Measurements from ENCODE around the gene STX7.

The STX7 gene

DNA sequence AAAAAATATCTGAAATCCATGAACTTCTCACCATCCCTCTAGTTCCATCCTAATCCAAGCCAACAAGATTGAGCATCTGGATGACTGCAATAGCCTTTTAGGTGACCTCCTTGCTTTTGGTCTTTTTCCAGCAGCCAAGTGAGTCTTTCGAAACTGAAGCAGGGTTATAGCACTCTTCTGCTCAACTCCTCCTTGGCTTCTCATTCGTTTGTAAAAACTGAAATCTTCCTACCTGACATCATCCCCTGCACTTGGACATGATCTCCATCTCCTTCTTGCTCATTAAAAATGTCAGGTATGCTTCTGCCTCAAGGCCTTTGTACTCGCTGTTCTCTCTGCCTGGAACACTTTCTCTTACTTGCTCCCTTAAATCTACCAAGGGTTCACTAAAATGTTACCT is 46.0 kb downstream of the STX7 start:
- no peaks in the 10 kb centered on the region for H3K27me3 ChIP-seq (ENCODE audit: control insufficient read depth, insufficient read depth, low read length)
- no peaks in the 10 kb centered on the region for H3K9me3 ChIP-seq (replicated peaks; ENCODE audit: low read length)
- H3K4me1 ChIP-seq (ENCODE audit: control insufficient read depth, insufficient read depth, low read length) = peaks cover 13% of the 10 kb centered on the region
- no peak overlapping the region for H3K4me2 ChIP-seq (ENCODE audit: low read length)
- H3K36me3 ChIP-seq (ENCODE audit: insufficient read depth, low read length) = peaks cover 60% of the 10 kb centered on the region
- no peak overlapping the region for H3K4me3 ChIP-seq (ENCODE audit: low read length)
- no peak overlapping the region for H3K9ac ChIP-seq (ENCODE audit: low read depth, low read length)

DNA sequence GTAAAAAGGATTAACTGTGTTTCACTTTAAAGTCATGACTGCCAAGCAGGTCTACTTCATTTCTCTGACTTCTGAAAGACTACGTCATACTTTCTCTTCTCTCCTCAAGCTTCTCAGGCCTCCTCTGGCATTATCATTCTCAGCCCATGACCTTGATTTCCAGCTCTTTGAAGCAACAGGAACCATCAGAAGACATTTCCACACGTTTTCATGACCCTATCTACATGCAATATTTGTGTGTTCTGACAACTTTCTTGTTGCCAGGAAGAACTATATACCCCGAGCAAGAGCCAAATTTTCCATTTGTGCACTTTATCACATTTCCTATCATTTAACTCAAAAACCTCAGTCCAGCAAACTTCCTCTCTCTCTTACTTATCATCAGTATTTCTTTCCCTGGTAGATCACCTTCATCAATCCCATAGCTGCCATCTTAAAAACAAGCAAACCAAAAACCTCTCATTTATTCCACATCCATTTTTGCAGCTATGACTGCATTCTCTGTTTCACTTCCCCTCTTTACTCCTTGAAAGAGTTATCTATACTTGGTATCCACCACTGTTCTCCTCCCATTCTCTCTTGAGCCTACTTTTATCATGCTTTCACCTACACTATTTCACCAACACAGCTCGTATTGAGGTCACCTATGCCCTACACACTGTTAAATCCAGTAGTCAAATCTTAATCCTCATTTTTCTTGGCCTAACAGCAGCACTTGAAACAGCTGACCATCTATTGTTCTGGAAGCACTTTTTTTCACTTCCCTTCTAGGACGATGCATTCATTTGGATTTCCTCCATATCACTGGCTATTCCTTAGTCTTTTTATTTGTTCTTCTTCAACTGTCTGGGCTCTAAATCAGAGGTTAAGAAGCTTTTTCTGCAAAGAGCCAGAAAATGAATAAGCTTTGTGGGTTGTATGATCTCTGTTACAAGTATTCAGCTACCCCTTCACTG is 47.1 kb downstream of the STX7 start:
- Histone ChIP-seq H3K36me3 (ENCODE audit: insufficient read depth, low read length) (peaks cover 54% of the 10 kb centered on the region), H3K9ac (ENCODE audit: low read depth, low read length) (no peak overlapping the region), H3K27me3 (ENCODE audit: control insufficient read depth, insufficient read depth, low read length) (no peaks in the 10 kb centered on the region), H3K9me3 (replicated peaks; ENCODE audit: low read length) (no peaks in the 10 kb centered on the region), H3K4me1 (ENCODE audit: control insufficient read depth, insufficient read depth, low read length) (peaks cover 13% of the 10 kb centered on the region), H3K4me3 (ENCODE audit: low read length) (no peak overlapping the region), H3K4me2 (ENCODE audit: low read length) (no peak overlapping the region)

DNA sequence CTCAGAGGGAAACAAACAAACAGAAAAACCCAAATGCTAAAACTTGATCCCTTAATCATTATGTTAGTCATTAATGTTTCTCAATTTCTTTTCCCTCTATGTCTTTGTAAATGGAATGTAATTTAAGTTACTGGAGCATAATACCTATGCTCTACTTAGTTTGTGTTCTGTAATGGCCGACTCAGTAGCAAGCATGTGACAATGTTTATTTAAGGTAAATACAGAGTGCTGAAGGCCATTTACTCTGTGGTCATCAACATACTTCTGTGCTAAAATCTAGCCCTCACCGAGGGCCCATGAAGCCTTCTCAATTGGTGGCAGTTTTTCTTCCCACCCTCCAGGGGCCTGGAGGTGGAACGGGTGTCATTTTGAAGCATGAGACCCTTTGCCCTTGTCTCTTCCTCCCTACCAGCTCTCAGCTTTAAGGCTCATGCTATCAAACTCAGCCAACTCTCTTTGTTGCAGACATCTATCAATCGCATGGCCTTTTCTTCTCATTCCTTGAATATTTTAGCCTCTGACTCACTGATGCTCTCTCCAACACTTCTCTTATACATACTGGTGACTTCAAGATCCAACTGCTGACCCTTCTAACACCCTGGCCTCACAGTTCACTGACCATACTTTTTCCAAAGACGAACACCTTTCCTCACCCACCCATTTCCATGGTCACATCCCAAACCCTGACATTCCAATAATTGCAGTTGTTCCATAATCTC is 48.2 kb downstream of the STX7 start:
- H3K36me3 ChIP-seq (ENCODE audit: insufficient read depth, low read length) = peaks cover 53% of the 10 kb centered on the region
- no peaks in the 10 kb centered on the region for H3K27me3 ChIP-seq (ENCODE audit: control insufficient read depth, insufficient read depth, low read length)
- H3K4me3 ChIP-seq (ENCODE audit: low read length) = no peak overlapping the region
- H3K9me3 ChIP-seq (replicated peaks; ENCODE audit: low read length) = no peaks in the 10 kb centered on the region
- H3K9ac ChIP-seq (ENCODE audit: low read depth, low read length) = no peak overlapping the region
- peak overlapping the region; percentile 16 for H3K4me2 ChIP-seq (ENCODE audit: low read length)
- H3K4me1 ChIP-seq (ENCODE audit: control insufficient read depth, insufficient read depth, low read length) = peaks cover 13% of the 10 kb centered on the region

DNA sequence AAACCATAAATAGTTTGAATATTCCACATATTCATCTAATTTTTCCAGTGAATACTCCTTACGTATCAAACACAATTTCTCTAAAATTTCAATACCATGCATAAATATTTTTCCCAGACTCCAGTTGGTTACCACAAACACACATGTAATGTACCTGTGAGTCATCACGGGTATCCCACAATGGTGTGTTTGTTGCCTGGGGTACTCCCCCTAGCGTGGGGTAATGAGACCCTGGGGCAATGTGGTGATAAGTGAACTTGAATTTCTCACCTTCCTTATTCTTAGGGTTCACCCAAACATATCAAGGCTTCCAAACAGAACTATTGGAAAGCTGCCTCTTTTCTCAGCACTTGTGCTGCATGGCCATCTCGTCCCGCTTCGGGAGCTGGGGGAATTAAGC is 51.0 kb downstream of the STX7 start:
- Histone ChIP-seq H3K4me1 (ENCODE audit: control insufficient read depth, insufficient read depth, low read length) (peaks cover 13% of the 10 kb centered on the region), H3K36me3 (ENCODE audit: insufficient read depth, low read length) (peaks cover 58% of the 10 kb centered on the region), H3K9me3 (replicated peaks; ENCODE audit: low read length) (no peaks in the 10 kb centered on the region), H3K4me3 (ENCODE audit: low read length) (no peak overlapping the region), H3K27me3 (ENCODE audit: control insufficient read depth, insufficient read depth, low read length) (no peaks in the 10 kb centered on the region), H3K4me2 (ENCODE audit: low read length) (no peak overlapping the region), H3K9ac (ENCODE audit: low read depth, low read length) (no peak overlapping the region)

DNA sequence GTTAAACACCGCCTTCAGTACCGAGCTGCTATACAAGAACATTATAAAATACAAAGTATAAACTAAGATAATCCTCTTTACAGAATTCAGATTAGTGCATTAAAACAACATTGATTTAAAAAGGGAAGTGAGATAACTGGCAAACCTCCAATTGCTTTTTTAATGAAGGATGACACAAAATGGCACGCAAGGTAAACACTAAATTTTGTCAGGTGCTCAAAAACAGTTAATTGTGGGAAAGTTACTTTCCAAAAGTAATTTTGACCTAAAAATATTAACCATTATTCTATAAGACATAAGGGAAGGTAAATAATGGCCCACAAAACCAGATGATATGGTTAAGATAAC is 53.3 kb downstream of the STX7 start:
- Histone ChIP-seq H3K9ac (ENCODE audit: low read depth, low read length) (no peak overlapping the region), H3K4me3 (ENCODE audit: low read length) (no peak overlapping the region), H3K4me2 (ENCODE audit: low read length) (no peak overlapping the region), H3K36me3 (ENCODE audit: insufficient read depth, low read length) (peaks cover 52% of the 10 kb centered on the region), H3K4me1 (ENCODE audit: control insufficient read depth, insufficient read depth, low read length) (peaks cover 4% of the 10 kb centered on the region), H3K9me3 (replicated peaks; ENCODE audit: low read length) (no peaks in the 10 kb centered on the region), H3K27me3 (ENCODE audit: control insufficient read depth, insufficient read depth, low read length) (no peaks in the 10 kb centered on the region)

DNA sequence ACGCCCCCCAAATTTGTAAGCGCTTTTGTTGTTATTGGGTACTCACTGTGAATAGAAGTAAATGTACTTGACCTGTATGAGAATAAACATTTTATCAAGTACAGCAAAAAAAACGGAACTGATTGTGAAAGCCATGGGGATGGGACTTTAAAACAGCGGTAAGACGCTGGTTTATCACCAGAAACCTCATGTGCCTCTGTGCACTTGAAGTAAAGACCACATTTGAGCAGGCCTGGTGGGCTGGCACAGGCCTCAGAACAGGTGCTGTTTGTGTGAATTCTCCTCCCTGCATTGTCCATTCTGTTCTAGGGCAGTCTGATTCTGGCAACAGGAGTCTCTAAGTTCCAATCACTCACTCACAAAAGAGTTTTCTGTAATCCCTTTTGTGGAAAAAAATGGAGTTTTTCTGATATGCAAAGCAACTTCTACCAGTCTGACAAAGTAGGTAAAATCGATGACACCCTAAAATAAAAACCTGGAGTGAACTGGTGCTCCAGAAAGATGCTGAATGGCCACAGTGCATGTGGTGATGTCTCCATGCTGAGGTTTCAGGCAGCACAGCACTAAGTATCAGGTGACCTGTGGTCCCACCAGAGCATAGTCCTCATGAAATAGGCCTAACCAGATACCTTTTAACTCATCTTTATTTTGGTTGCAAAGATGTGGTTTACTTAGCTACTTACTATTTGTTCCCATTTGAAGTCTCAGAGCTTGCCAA is 53.9 kb downstream of the STX7 start:
- Histone ChIP-seq H3K27me3 (ENCODE audit: control insufficient read depth, insufficient read depth, low read length) (no peaks in the 10 kb centered on the region), H3K4me1 (ENCODE audit: control insufficient read depth, insufficient read depth, low read length) (no peaks in the 10 kb centered on the region), H3K36me3 (ENCODE audit: insufficient read depth, low read length) (peaks cover 52% of the 10 kb centered on the region), H3K4me3 (ENCODE audit: low read length) (no peak overlapping the region), H3K9me3 (replicated peaks; ENCODE audit: low read length) (no peaks in the 10 kb centered on the region), H3K9ac (ENCODE audit: low read depth, low read length) (no peak overlapping the region), H3K4me2 (ENCODE audit: low read length) (no peak overlapping the region)

DNA sequence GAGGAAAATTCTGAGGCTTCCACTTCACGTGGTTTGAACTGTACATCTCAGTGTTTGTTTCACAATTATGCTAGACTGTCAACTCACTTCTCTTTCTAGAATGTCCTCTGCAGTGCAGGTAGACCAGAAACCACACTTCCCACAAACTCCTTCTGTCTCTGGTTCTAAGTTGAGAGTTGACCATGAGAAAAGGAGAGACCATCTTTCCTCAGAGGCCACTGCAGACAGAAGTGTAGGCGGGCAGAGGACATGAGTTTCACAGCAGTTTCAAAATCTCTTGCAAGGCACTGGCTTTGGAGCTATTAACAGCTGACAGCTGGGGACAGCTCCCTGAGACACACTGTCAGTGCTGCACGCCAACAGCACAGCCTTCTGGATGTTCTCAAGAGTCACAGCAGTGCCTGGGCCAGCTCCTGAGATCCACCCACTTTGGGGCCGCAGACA is 56.2 kb downstream of the STX7 start:
- peaks cover 33% of the 10 kb centered on the region for H3K36me3 ChIP-seq (ENCODE audit: insufficient read depth, low read length)

DNA sequence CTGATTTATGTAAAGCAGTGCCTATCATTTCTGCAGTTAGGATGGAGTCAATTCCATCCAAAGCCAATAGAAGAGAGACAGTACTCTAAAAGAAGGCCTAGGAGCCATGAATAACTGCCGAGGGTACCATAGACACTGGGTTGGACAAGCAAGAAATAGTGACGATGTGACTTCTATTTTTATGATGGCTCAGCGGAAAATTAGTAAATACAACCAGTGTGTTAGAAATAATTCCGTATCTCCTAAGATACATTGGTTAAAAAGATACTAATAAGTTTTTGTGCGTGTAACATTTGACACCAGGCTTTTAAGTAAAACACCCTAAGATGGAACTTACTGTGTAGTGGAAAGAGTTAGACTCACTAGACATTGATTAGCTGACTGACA is 66.1 kb downstream of the STX7 start:
- Histone ChIP-seq H3K9ac (ENCODE audit: low read depth, low read length) (no peak overlapping the region), H3K27me3 (ENCODE audit: control insufficient read depth, insufficient read depth, low read length) (no peaks in the 10 kb centered on the region), H3K4me3 (ENCODE audit: low read length) (no peak overlapping the region), H3K36me3 (ENCODE audit: insufficient read depth, low read length) (no peaks in the 10 kb centered on the region), H3K9me3 (replicated peaks; ENCODE audit: low read length) (no peaks in the 10 kb centered on the region), H3K4me2 (ENCODE audit: low read length) (no peak overlapping the region), H3K4me1 (ENCODE audit: control insufficient read depth, insufficient read depth, low read length) (peaks cover 27% of the 10 kb centered on the region)

More for the DNA sequence above, 56.2 kb downstream of the STX7 start:
- Histone ChIP-seq H3K4me2 (ENCODE audit: low read length) (no peak overlapping the region), H3K27me3 (ENCODE audit: control insufficient read depth, insufficient read depth, low read length) (no peaks in the 10 kb centered on the region), H3K4me1 (ENCODE audit: control insufficient read depth, insufficient read depth, low read length) (no peaks in the 10 kb centered on the region), H3K4me3 (ENCODE audit: low read length) (no peak overlapping the region), H3K9ac (ENCODE audit: low read depth, low read length) (no peak overlapping the region), H3K9me3 (replicated peaks; ENCODE audit: low read length) (no peaks in the 10 kb centered on the region)

DNA sequence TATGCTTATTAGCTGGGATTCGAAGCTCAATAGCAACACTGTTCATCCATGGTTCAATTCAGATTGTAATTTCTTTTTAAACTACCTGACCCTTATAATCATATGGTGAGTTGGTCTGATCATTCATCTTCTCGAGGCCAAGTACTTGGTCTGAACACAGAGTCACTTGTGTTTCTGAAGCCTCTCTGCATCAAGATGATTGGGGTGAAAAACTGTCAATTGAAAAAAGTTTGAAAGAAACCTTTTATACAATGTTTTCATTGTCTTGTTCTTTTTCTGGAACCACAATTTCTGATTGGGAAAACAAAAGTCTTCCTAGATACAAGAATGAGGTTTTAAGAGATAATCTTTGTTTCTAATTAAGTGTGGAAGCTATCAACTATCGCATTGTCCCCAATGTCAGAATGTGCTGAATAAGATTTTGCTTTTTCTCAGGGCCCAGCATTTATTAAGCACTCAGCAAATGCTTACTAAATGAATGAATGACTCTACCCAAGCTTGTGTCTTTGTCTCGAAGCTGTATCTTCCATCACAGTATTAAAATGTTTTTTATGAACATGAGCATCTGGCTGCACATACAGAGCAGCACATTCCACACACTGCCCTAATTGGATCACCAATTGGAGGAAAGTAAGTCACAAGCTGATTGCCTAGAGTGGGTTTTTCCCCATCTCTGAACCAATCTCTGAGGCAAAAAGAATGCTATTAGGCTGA is 66.6 kb downstream of the STX7 start:
- H3K9ac ChIP-seq (ENCODE audit: low read depth, low read length) = peak overlapping the region; percentile 13
- H3K27me3 ChIP-seq (ENCODE audit: control insufficient read depth, insufficient read depth, low read length) = no peaks in the 10 kb centered on the region
- peak overlapping the region; percentile 38 for H3K4me3 ChIP-seq (ENCODE audit: low read length)
- peak overlapping the region; percentile 53 for H3K4me2 ChIP-seq (ENCODE audit: low read length)
- no peaks in the 10 kb centered on the region for H3K9me3 ChIP-seq (replicated peaks; ENCODE audit: low read length)
- peaks cover 27% of the 10 kb centered on the region for H3K4me1 ChIP-seq (ENCODE audit: control insufficient read depth, insufficient read depth, low read length)
- no peaks in the 10 kb centered on the region for H3K36me3 ChIP-seq (ENCODE audit: insufficient read depth, low read length)

DNA sequence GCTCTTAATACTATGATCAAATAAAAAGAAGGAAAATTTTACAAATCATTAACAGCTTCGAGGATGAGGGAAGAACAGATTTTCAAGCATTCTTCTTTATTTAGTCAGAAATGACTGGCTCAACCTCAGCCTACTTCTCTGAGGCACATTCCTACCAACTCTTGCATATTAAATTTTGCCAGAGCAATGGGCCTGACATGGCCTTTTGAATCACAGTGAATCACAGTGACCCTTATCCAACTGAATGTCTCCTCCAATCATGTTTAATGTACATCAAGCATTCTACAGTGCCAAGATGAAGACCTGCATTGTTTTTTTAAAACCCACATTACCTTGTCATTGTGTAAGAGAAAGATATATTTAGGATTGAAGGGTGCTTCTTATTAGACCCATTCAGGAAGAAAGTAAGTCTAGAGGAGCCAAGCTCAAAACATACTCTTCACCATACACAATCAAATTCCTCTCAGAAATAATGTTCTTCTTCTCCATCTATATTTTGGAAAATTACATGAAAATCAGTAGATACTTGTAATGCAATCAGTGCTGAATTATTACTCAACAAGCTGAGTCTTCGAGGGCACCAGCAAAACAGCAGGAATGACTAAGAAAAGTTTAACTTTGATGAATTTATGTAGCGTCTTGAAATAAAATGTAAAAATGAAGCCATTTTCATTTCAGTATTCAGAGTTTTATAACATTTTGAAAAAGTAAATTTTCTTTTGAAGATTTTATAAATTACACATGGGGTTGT is 67.5 kb downstream of the STX7 start:
- H3K36me3 ChIP-seq (ENCODE audit: insufficient read depth, low read length) = no peaks in the 10 kb centered on the region
- H3K9ac ChIP-seq (ENCODE audit: low read depth, low read length) = peak overlapping the region; percentile 56
- H3K4me3 ChIP-seq (ENCODE audit: low read length) = no peak overlapping the region
- H3K4me2 ChIP-seq (ENCODE audit: low read length) = peak overlapping the region; percentile 60
- H3K9me3 ChIP-seq (replicated peaks; ENCODE audit: low read length) = no peaks in the 10 kb centered on the region
- no peaks in the 10 kb centered on the region for H3K27me3 ChIP-seq (ENCODE audit: control insufficient read depth, insufficient read depth, low read length)
- H3K4me1 ChIP-seq (ENCODE audit: control insufficient read depth, insufficient read depth, low read length) = peaks cover 27% of the 10 kb centered on the region
